Smooth muscle cell (in vitro differentiated cells): Measurements from ENCODE around the gene TRIM58. TPM values are rescaled to one million over a fixed set of nuclear protein-coding genes. Genes with fewer than 3 reads are reported as not detected.

Experiments used
- DNase-seq: peaks from one replicate; lab custom pipeline; 2025; ENCODE audit not compliant: unreplicated experiment; lab: John Stamatoyannopoulos, UW
- H2AFZ ChIP-seq: fragments of 200-600 bp; sonication (generic); 2 replicates; pipeline ENCODE4 v1.6.0; 2016; ENCODE audit warnings: antibody characterized with exemption, low read depth, mild to moderate bottlenecking
- H3F3A ChIP-seq: fragments of 200-600 bp; sonication (generic); 2 replicates; pipeline ENCODE4 v1.6.0; 2017; ENCODE audit warnings: antibody characterized with exemption, low read depth
- H3K27ac ChIP-seq: fragments of 200-600 bp; sonication (generic); 2 replicates; pipeline ENCODE4 v1.5.1; 2016; ENCODE audit warnings: low read depth, mild to moderate bottlenecking
- H3K27me3 ChIP-seq: fragments of 200-600 bp; sonication (generic); 2 replicates; pipeline ENCODE4 v1.6.1; 2016; ENCODE audit warnings: low read depth, mild to moderate bottlenecking
- H3K36me3 ChIP-seq: fragments of 200-600 bp; sonication (generic); 2 replicates; pipeline ENCODE4 v1.5.1; 2016; ENCODE audit warnings: low read depth
- H3K4me1 ChIP-seq: fragments of 200-600 bp; sonication (generic); 2 replicates; pipeline ENCODE4 v1.5.1; 2016; ENCODE audit warnings: low read depth
- H3K4me2 ChIP-seq: fragments of 200-600 bp; sonication (generic); 2 replicates; pipeline ENCODE4 v1.6.0; 2016; ENCODE audit warnings: mild to moderate bottlenecking
- H3K4me3 ChIP-seq: fragments of 200-600 bp; sonication (generic); 2 replicates; pipeline ENCODE4 v1.5.1; 2016; ENCODE audit warnings: mild to moderate bottlenecking
- H3K79me2 ChIP-seq: fragments of 200-600 bp; sonication (generic); 2 replicates; pipeline ENCODE4 v1.6.0; 2016; ENCODE audit warnings: low read depth, mild to moderate bottlenecking
- H3K9ac ChIP-seq: fragments of 200-600 bp; sonication (generic); 2 replicates; pipeline ENCODE4 v1.6.0; 2016; ENCODE audit warnings: low read depth
- H3K9me3 ChIP-seq: fragments of 200-600 bp; sonication (generic); replicated peaks from 2 replicates; pipeline ENCODE4 v1.5.1; 2016; ENCODE audit warnings: low read depth
- H4K20me1 ChIP-seq: fragments of 200-600 bp; sonication (generic); 2 replicates; pipeline ENCODE4 v1.6.0; 2016; ENCODE audit warnings: low read depth
- CTCF ChIP-seq: fragments of 200-600 bp; sonication (generic); IDR thresholded peaks from 2 replicates; pipeline ENCODE4 v1.5.1; 2017; ENCODE audit warnings: borderline replicate concordance, mild to moderate bottlenecking, antibody characterized with exemption; ENCODE audit not compliant: insufficient read depth, poor library complexity, severe bottlenecking
- WGBS: methylation state at CpG from one replicate; pipeline ENCODE4 v1.1.7; 2016; ENCODE audit warnings: low lambda C conversion rate; 5-methylcytosine and 5-hydroxymethylcytosine counted together
- polyA plus RNA-seq: library from polyadenylated mRNA; unstranded; fragments of >200 nt; fragmentation: Nextera tagmentation; extraction: Ambion mirVana; gene quantifications from 2 replicates; pipeline ENCODE4 v1.2.1, GENCODE V29; 2016
- total RNA-seq: library from RNA; depleted of rRNA; stranded (reverse); fragments of >200 nt; gene quantifications from 2 replicates; pipeline ENCODE4 v1.2.3, GENCODE V29; 2014

The TRIM58 gene
- total and polyA plus RNA-seq, 2 experiments from 2014 or later = 0.37 TPM; not detected in 1

GRCh38 chr1:247895976-247896375, 39.0 kb downstream of the TRIM58 start:
- Histone ChIP-seq H3K27me3 (no peaks in the 10 kb centered on the region), H2AFZ (no peak overlapping the region), H3K36me3 (no peaks in the 10 kb centered on the region), H3K9ac (no peak overlapping the region), H3K4me2 (no peak overlapping the region), H3K4me3 (no peak overlapping the region), H3K27ac (no peak overlapping the region), H3K79me2 (no peaks in the 10 kb centered on the region), H4K20me1 (no peaks in the 10 kb centered on the region), H3F3A (no peaks in the 10 kb centered on the region), H3K9me3 (no peaks in the 10 kb centered on the region), H3K4me1 (no peaks in the 10 kb centered on the region)
- WGBS = 93% methylated on average over 14 of the region's 14 CpGs
- no peak for DNase-seq
- TF ChIP-seq CTCF = no peak

DNA sequence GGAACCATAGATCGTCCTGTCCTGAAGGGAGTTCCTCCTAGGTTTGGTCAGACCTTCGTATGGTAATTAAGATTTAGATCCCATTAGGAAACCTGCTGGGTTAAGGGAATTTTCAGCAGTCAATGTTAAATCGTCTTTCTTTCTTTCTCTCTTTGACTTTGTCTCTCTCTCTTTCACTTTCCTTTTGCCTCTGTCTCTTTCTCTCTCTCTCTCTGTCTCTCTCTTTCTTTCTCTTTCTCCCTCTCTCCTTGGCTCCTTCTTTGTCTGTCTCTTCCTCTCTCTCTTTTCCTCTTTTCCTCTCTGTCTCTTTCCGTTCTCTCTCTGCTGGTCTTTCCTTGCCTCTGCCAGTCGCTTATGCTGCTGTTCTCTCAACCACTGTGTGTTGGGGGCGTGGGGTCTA, 47.1 kb downstream of the TRIM58 start:
- no peak overlapping the region for H3K27ac ChIP-seq
- no peak for TF ChIP-seq CTCF
- H3K4me3 ChIP-seq = no peak overlapping the region
- H3K4me1 ChIP-seq = no peaks in the 10 kb centered on the region
- H2AFZ ChIP-seq = no peak overlapping the region
- no peaks in the 10 kb centered on the region for H4K20me1 ChIP-seq
- no peak for DNase-seq
- H3K9ac ChIP-seq = no peak overlapping the region
- no peaks in the 10 kb centered on the region for H3K79me2 ChIP-seq
- H3K9me3 ChIP-seq = peaks cover 6% of the 10 kb centered on the region
- H3K36me3 ChIP-seq = no peaks in the 10 kb centered on the region
- WGBS = 70% methylated on average over 6 of the region's 6 CpGs
- no peak overlapping the region for H3K4me2 ChIP-seq
- H3F3A ChIP-seq = no peaks in the 10 kb centered on the region
- no peaks in the 10 kb centered on the region for H3K27me3 ChIP-seq

DNA sequence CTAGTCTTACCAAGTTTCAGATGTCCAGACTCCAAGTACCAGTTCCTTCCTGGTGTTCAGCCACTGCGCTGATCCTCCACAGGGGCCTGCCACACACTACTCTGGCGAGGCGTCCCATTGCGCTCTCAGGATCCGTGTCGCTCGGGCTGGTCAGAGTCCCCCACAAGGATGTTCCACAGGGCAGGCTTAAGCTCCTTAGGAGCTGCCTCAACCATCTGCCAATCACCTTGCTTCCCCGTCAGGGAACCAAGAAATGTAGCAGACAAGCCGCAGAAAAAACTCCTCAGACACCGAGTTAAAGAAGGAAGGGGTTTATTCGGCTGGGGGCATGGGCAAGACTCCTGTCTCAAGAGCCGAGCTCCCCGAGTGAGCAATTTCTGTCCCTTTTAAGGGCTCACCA, 48.2 kb downstream of the TRIM58 start:
- no peak for TF ChIP-seq CTCF
- no peak overlapping the region for H2AFZ ChIP-seq
- no peaks in the 10 kb centered on the region for H3K27me3 ChIP-seq
- no peaks in the 10 kb centered on the region for H4K20me1 ChIP-seq
- no peak overlapping the region for H3K4me2 ChIP-seq
- H3K9me3 ChIP-seq = peaks cover 6% of the 10 kb centered on the region
- H3K4me3 ChIP-seq = no peak overlapping the region
- no peak overlapping the region for H3K9ac ChIP-seq
- H3K27ac ChIP-seq = no peak overlapping the region
- H3K4me1 ChIP-seq = no peaks in the 10 kb centered on the region
- no peak for DNase-seq
- WGBS = 80% methylated on average over 13 of the region's 13 CpGs
- H3F3A ChIP-seq = no peaks in the 10 kb centered on the region
- H3K79me2 ChIP-seq = no peaks in the 10 kb centered on the region
- H3K36me3 ChIP-seq = no peaks in the 10 kb centered on the region

DNA sequence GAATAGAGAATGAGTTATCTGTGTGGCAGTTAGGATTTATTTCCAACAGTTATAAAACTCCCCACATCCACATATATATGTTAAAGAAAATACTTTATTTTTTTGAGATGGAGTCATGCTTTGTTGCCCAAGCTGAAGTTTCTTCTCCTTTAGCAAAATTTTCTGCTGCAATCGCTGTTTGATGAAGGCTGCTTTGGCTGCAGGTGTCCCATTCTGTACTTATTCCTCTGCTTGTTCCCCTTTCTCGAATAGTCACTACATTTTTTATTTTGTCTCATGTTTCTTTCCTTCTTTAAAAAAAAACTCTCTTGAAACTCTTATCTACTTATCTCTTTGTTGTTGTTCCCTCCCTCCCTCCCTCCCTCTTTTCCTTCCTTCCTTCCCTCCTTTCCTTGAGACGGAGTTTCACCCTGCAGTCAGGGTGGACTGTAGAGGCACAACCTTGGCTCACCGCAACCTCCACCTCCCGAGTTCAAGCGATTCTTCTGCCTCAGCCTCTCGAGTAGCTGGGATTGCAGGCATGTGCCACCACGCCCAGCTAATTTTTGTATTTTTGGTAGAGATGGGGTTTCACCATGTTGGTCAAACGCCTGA, 49.0 kb downstream of the TRIM58 start:
- no peak overlapping the region for H2AFZ ChIP-seq
- no peaks in the 10 kb centered on the region for H4K20me1 ChIP-seq
- H3F3A ChIP-seq = no peaks in the 10 kb centered on the region
- H3K9me3 ChIP-seq = peaks cover 6% of the 10 kb centered on the region
- H3K36me3 ChIP-seq = no peaks in the 10 kb centered on the region
- H3K4me2 ChIP-seq = no peak overlapping the region
- 54% methylated on average over 4 of the region's 9 CpGs for WGBS
- no peak overlapping the region for H3K4me3 ChIP-seq
- TF ChIP-seq CTCF = no peak
- no peak for DNase-seq
- H3K79me2 ChIP-seq = no peaks in the 10 kb centered on the region
- no peaks in the 10 kb centered on the region for H3K4me1 ChIP-seq
- no peak overlapping the region for H3K27ac ChIP-seq
- H3K9ac ChIP-seq = no peak overlapping the region
- no peaks in the 10 kb centered on the region for H3K27me3 ChIP-seq
